ENCODE measurements around the gene PHAF1. TPM values are rescaled to one million over a fixed set of nuclear protein-coding genes. Genes with fewer than 3 reads are reported as not detected.

The PHAF1 gene
- total RNA-seq, 1 experiment from 2014 or later = 30.7 TPM

DNA sequence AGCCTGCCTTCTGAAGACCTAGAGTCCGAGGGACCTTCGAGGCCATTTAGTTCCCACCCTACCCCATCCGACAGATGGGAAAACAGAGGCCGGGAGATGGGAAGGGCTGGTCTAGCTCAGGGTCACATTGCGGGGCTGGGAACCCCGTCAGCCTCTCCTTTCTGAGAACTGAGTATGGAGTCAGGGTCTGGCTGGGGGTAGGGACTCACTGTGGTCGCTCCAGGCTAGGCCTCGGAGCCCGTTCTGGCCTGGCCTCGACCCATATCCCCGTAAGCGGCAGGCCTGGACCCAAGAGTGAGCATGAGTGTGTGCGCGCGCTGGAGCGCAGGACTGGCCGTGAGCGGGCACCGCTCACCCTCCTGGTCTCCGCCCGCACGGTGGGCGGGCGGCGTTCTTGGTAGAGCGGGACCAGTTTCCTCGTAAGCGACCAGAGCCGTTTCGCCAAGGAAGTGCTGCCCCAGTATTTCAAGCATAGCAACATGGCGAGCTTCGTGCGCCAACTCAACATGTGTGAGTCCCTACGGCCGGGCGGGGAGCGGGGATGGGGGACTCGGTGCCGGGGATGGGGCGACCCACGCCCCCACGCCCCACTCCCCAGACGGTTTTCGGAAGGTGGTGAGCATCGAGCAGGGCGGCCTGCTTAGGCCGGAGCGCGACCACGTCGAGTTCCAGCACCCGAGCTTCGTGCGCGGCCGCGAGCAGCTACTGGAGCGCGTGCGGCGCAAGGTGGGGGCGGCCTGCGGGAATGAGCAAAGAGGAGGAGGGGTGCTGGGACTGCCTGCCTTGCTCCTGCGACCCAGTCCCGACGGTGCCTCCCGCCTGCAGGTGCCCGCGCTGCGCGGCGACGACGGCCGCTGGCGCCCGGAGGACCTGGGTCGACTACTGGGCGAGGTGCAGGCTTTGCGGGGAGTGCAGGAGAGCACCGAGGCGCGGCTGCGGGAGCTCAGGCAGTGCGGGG lies 55.7 kb downstream of the PHAF1 start:
- H3K9me3 ChIP-seq (ENCODE audit: low read length) = no peaks in the 10 kb centered on the region
- 0 out of 2 replicates have a peak, but pooled peaks cover 10% of the 10 kb centered on the region for H4K20me1 ChIP-seq (ENCODE audit: insufficient read depth, low read depth, low read length)
- peaks cover 24% of the 10 kb centered on the region for H3K4me1 ChIP-seq (ENCODE audit: low read length)
- H2AFZ ChIP-seq (ENCODE audit: low read length) = no peak overlapping the region
- H3K4me3 ChIP-seq (ENCODE audit: low read length) = no peak overlapping the region
- no peak overlapping the region for H3K9ac ChIP-seq (ENCODE audit: low read length)
- H3K27me3 ChIP-seq (ENCODE audit: low read length) = no peaks in the 10 kb centered on the region
- H3K27ac ChIP-seq (ENCODE audit: low read length) = no peak overlapping the region
- H3K36me3 ChIP-seq (ENCODE audit: insufficient read depth, low read length) = no peaks in the 10 kb centered on the region
- H3K9me2 ChIP-seq (replicated peaks; ENCODE audit: insufficient read depth, low read length) = no peaks in the 10 kb centered on the region
- no peak for DNase-seq
- H3K4me2 ChIP-seq (ENCODE audit: low read depth, low read length, poor library complexity, severe bottlenecking) = no peak overlapping the region
- H3K79me2 ChIP-seq (ENCODE audit: low read length) = no peaks in the 10 kb centered on the region

DNA sequence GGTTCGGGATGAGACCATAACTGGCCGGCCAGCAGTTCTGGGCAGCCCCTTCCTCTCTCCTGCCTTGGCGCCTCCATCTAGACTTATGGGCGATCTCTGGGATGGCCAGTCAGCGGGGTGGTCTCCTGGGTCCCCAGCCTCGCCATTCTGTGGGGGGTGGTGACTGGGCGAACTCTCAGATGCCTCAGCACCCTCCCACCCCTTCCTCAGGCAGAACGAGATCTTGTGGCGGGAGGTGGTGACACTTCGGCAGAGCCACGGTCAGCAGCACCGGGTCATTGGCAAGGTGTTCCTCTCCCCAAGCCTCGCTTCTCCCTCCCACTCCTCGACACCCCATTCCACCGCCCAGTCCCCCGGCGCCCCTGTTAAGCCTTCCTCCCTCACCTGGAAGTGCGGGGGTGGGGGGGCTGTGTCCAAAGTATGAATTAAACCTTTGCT lies 56.4 kb downstream of the PHAF1 start:
- H3K9me2 ChIP-seq (replicated peaks; ENCODE audit: insufficient read depth, low read length) = no peaks in the 10 kb centered on the region
- no peaks in the 10 kb centered on the region for H3K27me3 ChIP-seq (ENCODE audit: low read length)
- no peak overlapping the region for H3K27ac ChIP-seq (ENCODE audit: low read length)
- H4K20me1 ChIP-seq (ENCODE audit: insufficient read depth, low read depth, low read length) = 0 out of 2 replicates have a peak, but pooled peaks cover 10% of the 10 kb centered on the region
- H3K4me2 ChIP-seq (ENCODE audit: low read depth, low read length, poor library complexity, severe bottlenecking) = no peak overlapping the region
- H2AFZ ChIP-seq (ENCODE audit: low read length) = no peak overlapping the region
- H3K9me3 ChIP-seq (ENCODE audit: low read length) = no peaks in the 10 kb centered on the region
- no peaks in the 10 kb centered on the region for H3K36me3 ChIP-seq (ENCODE audit: insufficient read depth, low read length)
- no peak for DNase-seq
- H3K4me3 ChIP-seq (ENCODE audit: low read length) = no peak overlapping the region
- no peak overlapping the region for H3K9ac ChIP-seq (ENCODE audit: low read length)
- peaks cover 18% of the 10 kb centered on the region for H3K4me1 ChIP-seq (ENCODE audit: low read length)
- no peaks in the 10 kb centered on the region for H3K79me2 ChIP-seq (ENCODE audit: low read length)

DNA sequence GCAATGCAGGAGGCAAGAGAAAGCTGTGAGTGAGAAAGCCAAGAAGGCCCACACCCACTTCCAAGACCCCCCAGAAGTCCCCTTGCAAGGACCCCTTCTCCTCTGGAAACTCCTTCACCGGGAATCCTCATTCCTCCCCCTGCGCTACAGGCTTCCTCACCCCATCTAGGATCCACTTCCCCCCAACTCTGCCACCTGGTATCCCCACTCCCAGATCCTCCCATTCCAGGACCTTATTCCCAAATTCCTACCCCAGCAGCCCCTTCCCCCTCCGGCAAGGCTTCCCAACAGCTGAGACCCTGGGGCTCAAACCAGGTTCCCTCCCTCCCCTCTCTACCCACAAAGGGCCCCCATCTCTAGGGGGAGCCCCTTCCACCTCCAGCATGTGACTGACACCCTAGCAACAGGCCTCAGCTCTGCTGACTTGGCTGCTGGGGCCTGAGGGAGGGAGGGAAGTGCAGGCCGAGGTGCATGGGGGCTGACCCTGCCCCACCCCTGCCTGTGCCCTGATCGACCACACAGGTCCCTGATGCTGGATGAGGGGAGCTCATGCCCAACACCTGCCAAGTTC lies 56.9 kb downstream of the PHAF1 start:
- no peak for DNase-seq
- H3K4me3 ChIP-seq (ENCODE audit: low read length) = no peak overlapping the region
- no peak overlapping the region for H3K9ac ChIP-seq (ENCODE audit: low read length)
- H3K27me3 ChIP-seq (ENCODE audit: low read length) = no peaks in the 10 kb centered on the region
- H4K20me1 ChIP-seq (ENCODE audit: insufficient read depth, low read depth, low read length) = 0 out of 2 replicates have a peak, but pooled peaks cover 6% of the 10 kb centered on the region
- H3K36me3 ChIP-seq (ENCODE audit: insufficient read depth, low read length) = no peaks in the 10 kb centered on the region
- H3K4me1 ChIP-seq (ENCODE audit: low read length) = peaks cover 16% of the 10 kb centered on the region
- no peak overlapping the region for H3K27ac ChIP-seq (ENCODE audit: low read length)
- no peak overlapping the region for H3K4me2 ChIP-seq (ENCODE audit: low read depth, low read length, poor library complexity, severe bottlenecking)
- H3K9me3 ChIP-seq (ENCODE audit: low read length) = no peaks in the 10 kb centered on the region
- H3K9me2 ChIP-seq (replicated peaks; ENCODE audit: insufficient read depth, low read length) = no peaks in the 10 kb centered on the region
- H2AFZ ChIP-seq (ENCODE audit: low read length) = no peak overlapping the region
- H3K79me2 ChIP-seq (ENCODE audit: low read length) = no peaks in the 10 kb centered on the region

DNA sequence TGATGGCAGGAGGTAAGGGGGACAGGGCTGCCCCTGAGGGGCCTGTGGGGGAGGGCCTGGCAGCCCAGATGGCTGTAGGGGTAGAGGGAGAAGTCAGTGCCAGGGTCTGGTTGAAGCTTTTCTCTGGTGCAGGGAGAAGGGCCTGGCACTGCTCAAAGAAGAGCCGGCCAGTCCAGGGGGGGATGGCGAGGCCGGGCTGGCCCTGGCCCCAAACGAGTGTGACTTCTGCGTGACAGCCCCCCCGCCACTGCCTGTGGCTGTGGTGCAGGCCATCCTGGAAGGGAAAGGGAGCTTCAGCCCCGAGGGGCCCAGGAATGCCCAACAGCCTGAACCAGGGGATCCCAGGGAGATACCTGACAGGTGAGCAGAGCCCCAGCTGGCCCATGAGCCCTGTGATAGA lies 57.8 kb downstream of the PHAF1 start:
- Histone ChIP-seq H3K9me2 (replicated peaks; ENCODE audit: insufficient read depth, low read length) (no peaks in the 10 kb centered on the region), H3K36me3 (ENCODE audit: insufficient read depth, low read length) (no peaks in the 10 kb centered on the region), H3K9ac (ENCODE audit: low read length) (no peak overlapping the region), H3K4me1 (ENCODE audit: low read length) (peaks cover 16% of the 10 kb centered on the region), H3K9me3 (ENCODE audit: low read length) (no peaks in the 10 kb centered on the region), H3K27me3 (ENCODE audit: low read length) (no peaks in the 10 kb centered on the region), H2AFZ (ENCODE audit: low read length) (no peak overlapping the region), H3K79me2 (ENCODE audit: low read length) (no peaks in the 10 kb centered on the region), H3K4me3 (ENCODE audit: low read length) (no peak overlapping the region), H3K27ac (ENCODE audit: low read length) (no peak overlapping the region), H4K20me1 (ENCODE audit: insufficient read depth, low read depth, low read length) (0 out of 2 replicates have a peak, but pooled peaks cover 5% of the 10 kb centered on the region), H3K4me2 (ENCODE audit: low read depth, low read length, poor library complexity, severe bottlenecking) (no peak overlapping the region)
- DNase-seq = no peak

DNA sequence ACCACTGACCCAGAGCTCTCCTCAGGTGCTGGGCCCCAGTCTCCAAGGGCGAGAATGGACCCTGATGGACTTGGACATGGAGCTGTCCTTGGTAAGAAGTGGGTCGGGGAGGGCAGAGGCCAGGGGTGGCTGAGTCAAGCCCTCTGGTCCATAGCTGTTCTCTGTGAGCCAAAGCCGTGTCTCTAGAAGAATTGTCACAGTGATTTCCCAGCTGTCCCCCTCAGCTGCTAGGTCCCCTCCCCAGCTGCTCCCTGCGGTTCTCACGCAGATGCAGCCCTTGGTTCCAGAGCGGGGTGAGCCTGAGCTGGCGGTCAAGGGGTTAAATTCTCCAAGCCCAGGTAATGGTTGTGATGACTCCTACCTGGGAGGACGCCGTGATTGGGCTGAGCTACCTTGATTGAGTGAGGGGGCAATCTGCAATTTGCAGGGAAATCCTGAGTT lies 59.3 kb downstream of the PHAF1 start:
- Histone ChIP-seq H3K27ac (ENCODE audit: low read length) (no peak overlapping the region), H3K9ac (ENCODE audit: low read length) (no peak overlapping the region), H3K4me1 (ENCODE audit: low read length) (peaks cover 14% of the 10 kb centered on the region), H4K20me1 (ENCODE audit: insufficient read depth, low read depth, low read length) (0 out of 2 replicates have a peak, but pooled peaks cover 2% of the 10 kb centered on the region), H3K79me2 (ENCODE audit: low read length) (no peaks in the 10 kb centered on the region), H3K9me3 (ENCODE audit: low read length) (no peaks in the 10 kb centered on the region), H3K36me3 (ENCODE audit: insufficient read depth, low read length) (no peaks in the 10 kb centered on the region), H2AFZ (ENCODE audit: low read length) (no peak overlapping the region), H3K4me3 (ENCODE audit: low read length) (no peak overlapping the region), H3K4me2 (ENCODE audit: low read depth, low read length, poor library complexity, severe bottlenecking) (no peak overlapping the region), H3K9me2 (replicated peaks; ENCODE audit: insufficient read depth, low read length) (no peaks in the 10 kb centered on the region), H3K27me3 (ENCODE audit: low read length) (no peaks in the 10 kb centered on the region)
- DNase-seq = no peak

DNA sequence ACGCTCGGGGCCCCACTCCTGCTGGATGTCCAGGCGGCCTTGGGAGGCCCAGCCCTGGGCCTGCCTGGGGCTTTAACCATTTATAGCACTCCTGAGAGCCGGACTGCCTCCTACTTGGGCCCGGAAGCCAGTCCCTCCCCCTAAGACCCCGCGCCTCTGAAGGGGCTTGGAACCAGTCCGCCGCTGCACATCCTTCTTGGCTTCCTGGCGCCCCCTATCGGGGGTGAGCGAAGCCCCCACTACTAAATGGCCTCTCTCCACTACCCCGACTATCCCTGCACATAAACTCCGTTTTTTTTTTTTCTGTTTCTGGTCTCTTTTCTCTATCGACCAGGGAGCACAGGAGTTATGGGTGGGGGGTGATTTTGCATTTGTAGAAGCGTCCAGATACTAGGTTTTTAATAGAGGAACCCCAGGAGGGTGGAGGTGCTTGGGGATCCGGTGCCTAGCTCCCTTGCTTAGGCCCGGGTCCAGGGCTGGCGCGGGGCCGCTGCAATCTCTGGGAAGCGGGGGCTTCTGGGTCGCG lies 60.0 kb downstream of the PHAF1 start:
- peaks cover 18% of the 10 kb centered on the region for H3K4me1 ChIP-seq (ENCODE audit: low read length)
- no peaks in the 10 kb centered on the region for H3K79me2 ChIP-seq (ENCODE audit: low read length)
- H3K27ac ChIP-seq (ENCODE audit: low read length) = no peak overlapping the region
- no peaks in the 10 kb centered on the region for H3K9me3 ChIP-seq (ENCODE audit: low read length)
- 0 out of 2 replicates have a peak, but pooled peaks cover under 1% of the 10 kb centered on the region for H4K20me1 ChIP-seq (ENCODE audit: insufficient read depth, low read depth, low read length)
- H3K9ac ChIP-seq (ENCODE audit: low read length) = peak overlapping the region; percentile 43; the same call in 1 of the 2 replicates
- no peaks in the 10 kb centered on the region for H3K9me2 ChIP-seq (replicated peaks; ENCODE audit: insufficient read depth, low read length)
- peak overlapping the region; percentile 38; the same call in 1 of the 2 replicates for H3K4me3 ChIP-seq (ENCODE audit: low read length)
- no peaks in the 10 kb centered on the region for H3K36me3 ChIP-seq (ENCODE audit: insufficient read depth, low read length)
- H2AFZ ChIP-seq (ENCODE audit: low read length) = no peak overlapping the region
- DNase-seq = peak; percentile 82
- no peaks in the 10 kb centered on the region for H3K27me3 ChIP-seq (ENCODE audit: low read length)
- peak overlapping the region; percentile 45 for H3K4me2 ChIP-seq (ENCODE audit: low read depth, low read length, poor library complexity, severe bottlenecking)

DNA sequence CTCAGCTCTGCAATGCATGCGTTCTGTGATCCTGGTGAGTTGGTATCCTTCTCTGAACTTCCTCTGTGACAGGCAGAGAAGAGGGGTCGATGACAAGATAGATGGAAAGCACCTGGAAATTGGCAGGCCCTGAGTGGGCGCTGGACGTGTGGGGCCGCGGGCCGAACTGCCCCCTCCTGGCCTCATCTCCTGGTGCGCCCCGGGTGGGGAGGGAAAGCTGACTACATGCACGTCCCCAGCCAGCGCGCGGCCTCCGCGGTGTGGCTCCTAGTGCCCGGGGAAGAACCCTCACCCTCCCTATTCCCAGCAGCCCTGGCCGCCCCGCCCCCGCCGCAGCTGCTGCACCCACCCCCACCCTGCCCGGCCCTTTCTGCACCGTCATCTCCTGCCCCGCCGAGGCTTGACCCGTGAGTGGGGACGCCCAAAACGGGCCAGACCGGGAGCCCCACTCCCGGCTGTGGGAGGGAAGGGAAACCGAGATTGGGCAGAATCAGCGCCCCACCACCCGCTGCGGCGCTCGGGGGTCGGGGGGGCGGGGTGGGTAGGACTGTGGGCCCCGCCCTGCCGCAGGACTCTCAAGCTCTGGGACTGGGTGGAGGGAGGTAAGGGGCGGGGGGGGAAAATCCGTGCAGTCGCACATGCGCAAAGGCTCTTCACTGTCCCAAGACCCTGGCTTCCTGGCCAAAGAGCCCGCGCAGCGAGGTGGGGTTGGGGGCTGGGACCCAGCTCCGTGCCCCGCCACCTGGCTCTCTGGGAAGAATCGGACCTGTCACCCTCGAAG lies 60.6 kb downstream of the PHAF1 start, which contains the start of gene NOL3:
Gene NOL3 (plus strand): TSS at position 371 of the 781 bp plus-strand sequence.
- peak within 1 kb of the TSS; percentile 45 for H3K4me2 ChIP-seq (ENCODE audit: low read depth, low read length, poor library complexity, severe bottlenecking)
- H2AFZ ChIP-seq (ENCODE audit: low read length) = no peak within 1 kb of the TSS
- 0 out of 2 replicates have a peak, but pooled peaks cover 3% of the 10 kb centered on the region for H4K20me1 ChIP-seq (ENCODE audit: insufficient read depth, low read depth, low read length)
- no peaks in the 10 kb centered on the region for H3K9me2 ChIP-seq (replicated peaks; ENCODE audit: insufficient read depth, low read length)
- H3K27me3 ChIP-seq (ENCODE audit: low read length) = no peaks in the 10 kb centered on the region
- H3K4me3 ChIP-seq (ENCODE audit: low read length) = peak within 1 kb of the TSS; percentile 38; the same call in 1 of the 2 replicates
- H3K79me2 ChIP-seq (ENCODE audit: low read length) = no peaks in the 10 kb centered on the region
- H3K9me3 ChIP-seq (ENCODE audit: low read length) = no peaks in the 10 kb centered on the region
- peak within 1 kb of the TSS; percentile 43; the same call in 1 of the 2 replicates for H3K9ac ChIP-seq (ENCODE audit: low read length)
- no peaks in the 10 kb centered on the region for H3K36me3 ChIP-seq (ENCODE audit: insufficient read depth, low read length)
- DNase-seq = no peak
- H3K27ac ChIP-seq (ENCODE audit: low read length) = no peak within 1 kb of the TSS
- H3K4me1 ChIP-seq (ENCODE audit: low read length) = peaks cover 18% of the 10 kb centered on the region

Data from Karpas-422 (cell line).